Upper lobe of left lung (tissue), 4 donors: Measurements from ENCODE around the gene MED28.

Experiments used
- EP300 ChIP-seq, 4 donors: sonication (generic); formaldehyde crosslinking; IDR thresholded peaks; one replicate each; pipeline ENCODE4 v1.5.1; 2017; ENCODE audit warnings: antibody characterized with exemption in 4 of 4, control low read depth in 2 of 4
- TF ChIP-seq, protein P1 (sequence below), 6 experiments: fragments of 450-650 bp in 4 of 6; fragments of 200-600 bp in 2 of 6; sonication (generic) in 2 of 6; IDR thresholded peaks; one replicate each; pipeline ENCODE4 v1.5.1; 2016 to 2019; ENCODE audit warnings: antibody characterized with exemption in 6 of 6

DNA sequence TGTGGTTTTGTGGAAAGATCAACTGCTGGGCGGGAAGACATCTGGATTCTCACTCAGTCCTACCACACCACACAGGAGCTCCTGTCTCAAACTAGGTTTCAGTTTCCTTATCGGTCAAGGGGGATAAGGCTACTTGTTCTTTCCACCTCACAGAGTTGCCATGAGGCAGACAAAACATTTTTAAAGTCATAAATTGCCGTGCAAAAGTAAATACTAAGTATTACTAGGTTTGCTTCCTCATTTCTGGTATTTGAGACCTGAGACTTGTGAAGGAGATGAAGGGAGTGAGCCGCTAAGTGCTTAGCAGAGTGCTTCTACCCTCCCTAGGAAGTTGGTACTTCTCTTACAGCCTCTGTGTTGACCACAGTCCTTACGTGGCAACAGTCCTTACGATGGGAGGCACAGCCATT is 36.0 kb upstream of the MED28 start:
- no peak for TF ChIP-seq EP300 (IDR thresholded peaks at IDR 0.05)
- TF ChIP-seq, protein P1, sequence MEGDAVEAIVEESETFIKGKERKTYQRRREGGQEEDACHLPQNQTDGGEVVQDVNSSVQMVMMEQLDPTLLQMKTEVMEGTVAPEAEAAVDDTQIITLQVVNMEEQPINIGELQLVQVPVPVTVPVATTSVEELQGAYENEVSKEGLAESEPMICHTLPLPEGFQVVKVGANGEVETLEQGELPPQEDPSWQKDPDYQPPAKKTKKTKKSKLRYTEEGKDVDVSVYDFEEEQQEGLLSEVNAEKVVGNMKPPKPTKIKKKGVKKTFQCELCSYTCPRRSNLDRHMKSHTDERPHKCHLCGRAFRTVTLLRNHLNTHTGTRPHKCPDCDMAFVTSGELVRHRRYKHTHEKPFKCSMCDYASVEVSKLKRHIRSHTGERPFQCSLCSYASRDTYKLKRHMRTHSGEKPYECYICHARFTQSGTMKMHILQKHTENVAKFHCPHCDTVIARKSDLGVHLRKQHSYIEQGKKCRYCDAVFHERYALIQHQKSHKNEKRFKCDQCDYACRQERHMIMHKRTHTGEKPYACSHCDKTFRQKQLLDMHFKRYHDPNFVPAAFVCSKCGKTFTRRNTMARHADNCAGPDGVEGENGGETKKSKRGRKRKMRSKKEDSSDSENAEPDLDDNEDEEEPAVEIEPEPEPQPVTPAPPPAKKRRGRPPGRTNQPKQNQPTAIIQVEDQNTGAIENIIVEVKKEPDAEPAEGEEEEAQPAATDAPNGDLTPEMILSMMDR (IDR thresholded peaks at IDR 0.05), result no peak
